NCI-H128 (cell line): ENCODE measurements around the gene FAM107B.
"Not testable (repeated sequence)": the region's sequence is repeated elsewhere in the genome, so short reads cannot be mapped to it uniquely, and the experiment has no call there.

Source experiments
- DNase-seq: peaks from one replicate; lab custom pipeline; 2025; ENCODE audit not compliant: unreplicated experiment; lab: John Stamatoyannopoulos, UW

Gene FAM107B

GRCh38 chr10:14696821-14697220 is 77.9 kb downstream of the FAM107B start:
- DNase-seq = no peak

DNA sequence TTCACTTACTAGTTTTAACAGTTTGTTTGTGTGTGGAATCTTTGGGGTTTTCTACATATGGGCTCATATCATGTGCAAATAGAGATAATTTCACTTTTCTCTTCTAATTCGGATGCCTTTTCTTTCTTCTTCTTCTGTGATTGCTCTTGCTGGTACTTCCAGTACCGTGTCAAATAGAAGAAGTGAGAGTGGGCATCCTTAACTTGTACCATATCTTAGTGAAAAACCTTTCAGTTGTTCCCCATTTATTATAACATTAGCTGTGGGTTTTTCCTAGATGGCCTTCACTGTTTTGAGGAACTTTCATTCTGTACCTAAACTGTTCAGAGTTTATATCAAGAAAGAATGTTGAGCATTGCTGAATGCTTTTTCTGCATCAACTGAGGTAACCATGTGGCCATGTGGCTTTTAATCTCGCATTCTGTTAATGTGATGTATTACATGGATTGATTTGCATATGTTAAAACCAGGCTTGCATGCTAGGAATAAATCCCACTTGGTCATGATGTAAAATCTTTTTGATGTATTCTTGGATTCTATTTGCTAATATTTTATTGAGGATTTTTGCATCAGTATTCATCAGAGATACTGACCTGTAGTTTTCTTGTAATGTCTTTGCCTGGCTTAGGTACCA is 78.7 kb downstream of the FAM107B start:
- no peak for DNase-seq

DNA sequence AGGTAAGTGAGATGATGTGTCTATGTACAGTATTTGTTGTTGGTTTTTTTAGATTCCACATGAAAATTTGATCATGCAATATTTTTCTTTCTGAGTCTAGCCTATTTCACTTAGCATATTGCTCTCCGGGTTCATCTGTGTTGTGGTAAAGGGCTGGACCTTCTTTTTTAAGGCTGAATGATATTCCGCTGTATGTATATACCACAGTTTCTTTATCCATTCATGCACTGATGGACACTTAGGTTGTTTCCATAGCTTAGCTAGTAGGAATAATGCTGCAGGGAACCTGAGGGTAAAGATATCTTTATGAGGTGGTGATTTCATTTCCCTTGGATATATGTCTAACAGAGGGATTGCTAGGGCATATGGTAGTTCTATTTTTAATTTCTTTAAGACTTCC is 80.8 kb downstream of the FAM107B start:
- no peak for DNase-seq

- no peak for DNase-seq
Observed at GRCh38 chr10:14692344-14693076, 82.2 kb downstream of the FAM107B start.

GRCh38 chr10:14691359-14691758 is 83.3 kb downstream of the FAM107B start:
- DNase-seq = no peak

DNA sequence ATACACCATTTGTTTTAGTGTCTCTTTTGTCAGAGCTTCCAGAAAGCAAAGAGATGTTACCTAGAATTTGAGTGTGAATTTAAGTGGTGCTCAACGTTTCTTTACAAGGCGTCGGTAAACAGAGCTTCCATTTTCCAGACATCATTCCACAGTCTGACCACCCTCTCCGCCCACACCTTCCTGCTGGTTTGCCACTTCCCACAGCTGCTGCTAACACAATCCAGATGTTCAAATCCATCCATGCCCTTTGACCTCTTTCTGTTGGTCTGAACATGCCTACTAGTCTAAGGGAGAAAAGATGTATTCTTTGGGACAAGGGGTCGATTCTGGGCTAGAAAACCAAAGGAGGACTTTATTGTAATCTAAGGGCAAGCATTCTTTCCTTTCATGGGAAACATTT is 86.1 kb downstream of the FAM107B start:
- DNase-seq = no peak

GRCh38 chr10:14688189-14688588 is 86.5 kb downstream of the FAM107B start:
- not testable (repeated sequence) for DNase-seq

GRCh38 chr10:14687340-14687739 is 87.4 kb downstream of the FAM107B start:
- no peak for DNase-seq

DNA sequence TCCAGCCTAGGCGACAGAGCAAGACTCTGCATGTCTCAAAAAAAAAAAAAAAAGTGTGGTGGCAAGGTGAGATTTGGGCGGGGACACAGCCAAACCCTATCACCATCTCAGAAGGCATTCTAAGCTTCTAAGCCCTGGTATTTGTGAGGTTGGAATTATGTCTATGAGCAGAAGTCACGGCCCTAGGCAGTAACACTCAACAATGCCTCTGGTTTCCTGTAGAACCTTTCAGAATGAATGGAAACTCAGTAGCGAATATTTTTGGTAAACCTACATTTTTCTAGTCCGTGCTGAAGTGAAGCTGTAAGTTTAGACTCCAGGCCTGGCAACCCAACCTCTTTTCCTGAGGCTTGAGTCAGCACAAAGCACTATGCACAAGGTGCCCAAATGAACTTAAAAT is 88.3 kb downstream of the FAM107B start:
- DNase-seq = no peak

- no peak for DNase-seq
Observed at GRCh38 chr10:14684354-14684753, 90.3 kb downstream of the FAM107B start.

DNA sequence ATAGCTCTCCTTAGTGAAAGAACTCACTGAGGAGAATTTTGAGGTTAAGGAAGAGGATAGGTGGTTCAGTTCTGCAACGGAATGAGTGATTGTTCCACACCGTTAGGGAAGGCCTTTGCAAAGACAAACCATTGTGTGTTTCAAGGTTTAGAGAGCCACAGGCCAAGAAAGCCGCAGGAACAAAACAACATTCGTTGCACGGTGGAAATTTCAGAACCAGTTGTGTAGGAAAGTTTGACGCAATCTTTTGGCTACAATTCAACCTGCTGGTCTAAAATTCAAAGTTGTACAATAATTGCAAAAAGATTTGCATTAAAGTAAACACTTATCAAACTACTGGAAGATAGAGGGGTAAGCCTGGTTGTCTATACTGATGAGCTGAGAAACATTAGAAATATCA is 91.4 kb downstream of the FAM107B start:
- DNase-seq = no peak

GRCh38 chr10:14681802-14682201 is 92.9 kb downstream of the FAM107B start:
- no peak for DNase-seq

- DNase-seq = no peak
Observed at GRCh38 chr10:14681305-14681704, 93.4 kb downstream of the FAM107B start.

DNA sequence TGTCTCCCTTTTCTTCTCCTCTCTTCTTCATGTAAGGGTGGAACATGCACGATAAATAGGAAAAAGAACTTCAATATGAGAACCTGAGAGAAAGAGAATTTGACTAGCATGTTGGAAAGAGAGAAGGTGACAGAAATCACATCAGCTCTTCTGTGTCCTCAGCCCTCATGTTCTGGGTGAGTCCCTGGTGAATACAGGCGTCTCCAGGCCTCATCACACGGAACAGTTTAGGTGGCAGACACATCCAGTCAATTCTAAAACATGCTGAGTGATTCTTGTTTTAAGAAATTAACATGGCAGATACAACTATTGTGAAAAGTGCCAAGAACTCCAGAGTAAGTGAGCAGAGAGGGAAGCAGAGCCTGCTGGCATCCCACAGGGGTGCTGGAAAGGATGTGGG is 96.1 kb downstream of the FAM107B start:
- DNase-seq = no peak

DNA sequence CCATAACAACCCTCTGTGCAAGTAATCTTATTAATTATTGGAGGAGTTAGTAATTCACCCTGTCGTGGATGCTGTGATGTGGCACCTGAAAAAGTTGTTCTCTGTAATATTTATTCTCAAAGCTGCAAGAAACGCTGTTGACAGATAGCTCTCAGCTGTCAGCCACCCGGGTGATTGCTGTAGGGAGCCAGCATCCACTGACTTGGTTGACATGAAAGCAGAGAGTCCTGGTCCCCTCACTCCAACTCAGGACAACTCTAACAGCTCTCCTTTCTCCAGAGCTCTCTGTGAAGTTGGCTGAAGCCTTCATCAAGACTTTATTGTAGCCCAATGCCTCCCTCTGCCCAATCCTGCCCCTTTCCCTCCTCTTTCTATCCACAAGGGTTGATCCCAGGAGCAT is 98.0 kb downstream of the FAM107B start:
- no peak for DNase-seq

DNA sequence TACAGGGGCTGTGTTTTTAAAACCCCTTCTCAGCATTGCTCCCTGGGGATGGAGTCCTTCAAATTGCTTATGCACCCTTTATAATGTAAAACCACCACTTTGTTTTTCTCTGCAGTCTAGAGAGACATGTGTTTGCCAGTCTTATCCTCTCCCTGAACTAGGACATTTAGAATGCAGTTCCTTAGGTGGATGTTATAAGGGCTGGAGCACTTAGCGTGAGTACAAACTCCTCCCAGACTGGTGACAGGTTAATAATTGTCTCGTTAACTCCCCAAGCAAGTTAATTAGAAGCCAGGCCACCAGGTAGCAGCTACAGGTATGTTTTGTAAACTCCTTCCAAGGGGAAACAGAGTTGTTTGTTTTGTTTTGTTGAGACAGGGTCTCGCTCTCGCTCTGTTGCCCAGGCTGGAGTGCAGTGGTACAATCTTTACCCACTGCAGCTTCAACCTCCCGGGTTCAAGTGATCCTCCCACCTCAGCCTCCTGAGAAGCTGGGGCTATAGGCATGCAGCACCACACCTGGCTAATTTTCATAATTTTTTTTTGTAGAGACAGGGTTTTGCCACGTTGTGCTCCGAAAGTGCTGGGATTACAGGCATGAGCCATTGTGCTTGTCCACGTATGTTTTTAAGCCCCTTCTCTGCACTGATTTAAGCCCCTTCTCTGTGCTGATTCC is 100.2 kb downstream of the FAM107B start:
- no peak for DNase-seq

GRCh38 chr10:14673189-14673861 is 101.4 kb downstream of the FAM107B start:
- DNase-seq = no peak

GRCh38 chr10:14671386-14671831 is 103.3 kb downstream of the FAM107B start:
- DNase-seq = no peak

- DNase-seq = no peak
Observed at GRCh38 chr10:14670551-14671240, 104.0 kb downstream of the FAM107B start.

GRCh38 chr10:14669576-14669975 is 105.1 kb downstream of the FAM107B start:
- DNase-seq = no peak

- DNase-seq = no peak
Observed at GRCh38 chr10:14667781-14668180, 106.9 kb downstream of the FAM107B start.
